Endometrium (tissue), 2 donors: ENCODE results near the gene MRAP2.
"Not testable (repeated sequence)": the region's sequence is repeated elsewhere in the genome, so short reads cannot be mapped to it uniquely, and the experiment has no call there.

Source experiments
- FAIRE-seq: peaks from 2 replicates; lab custom pipeline; 2012; peaks lifted over from hg19 to GRCh38; lab: Jason Lieb, UNC
- donor health status: control.
- donor health status: control.

The MRAP2 gene

GRCh38 chr6:84077645-84078044 lies 44.1 kb downstream of the MRAP2 start:
- FAIRE-seq = no peak

GRCh38 chr6:84078335-84078734 lies 44.8 kb downstream of the MRAP2 start:
- FAIRE-seq = no peak

GRCh38 chr6:84081222-84081621 lies 47.6 kb downstream of the MRAP2 start:
- no peak for FAIRE-seq

GRCh38 chr6:84082689-84083265 lies 49.2 kb downstream of the MRAP2 start:
- no peak for FAIRE-seq

GRCh38 chr6:84084705-84085104 lies 51.1 kb downstream of the MRAP2 start:
- not testable (repeated sequence) for FAIRE-seq

GRCh38 chr6:84086056-84086455 lies 52.5 kb downstream of the MRAP2 start:
- FAIRE-seq = no peak

GRCh38 chr6:84086545-84087429 lies 53.2 kb downstream of the MRAP2 start:
- FAIRE-seq = no peak

- FAIRE-seq = no peak
These were observed 55.5 kb downstream of the MRAP2 start for GRCh38 chr6:84089081-84089480.

- no peak for FAIRE-seq
These were observed 56.0 kb downstream of the MRAP2 start for GRCh38 chr6:84089552-84089951.

GRCh38 chr6:84093441-84094435 lies 60.2 kb downstream of the MRAP2 start:
- FAIRE-seq = no peak

- no peak for FAIRE-seq
These were observed 61.6 kb downstream of the MRAP2 start for GRCh38 chr6:84095156-84095555.

- FAIRE-seq = no peak
These were observed 69.5 kb downstream of the MRAP2 start for GRCh38 chr6:84103029-84103428.

GRCh38 chr6:84105215-84105924 lies 71.8 kb downstream of the MRAP2 start:
- FAIRE-seq = not testable (repeated sequence)

GRCh38 chr6:84107495-84107894 lies 73.9 kb downstream of the MRAP2 start:
- FAIRE-seq = no peak

GRCh38 chr6:84111351-84111750 lies 77.8 kb downstream of the MRAP2 start:
- not testable (repeated sequence) for FAIRE-seq

- FAIRE-seq = not testable (repeated sequence)
These were observed 81.5 kb downstream of the MRAP2 start for GRCh38 chr6:84114933-84115594.

GRCh38 chr6:84118191-84118590 lies 84.6 kb downstream of the MRAP2 start:
- no peak for FAIRE-seq

- FAIRE-seq = no peak
These were observed 85.7 kb downstream of the MRAP2 start for GRCh38 chr6:84119277-84119676.

- FAIRE-seq = no peak
These were observed 89.6 kb downstream of the MRAP2 start for GRCh38 chr6:84123186-84123585.

GRCh38 chr6:84129588-84129987 lies 96.0 kb downstream of the MRAP2 start:
- not testable (repeated sequence) for FAIRE-seq

- FAIRE-seq = not testable (repeated sequence)
These were observed 99.8 kb downstream of the MRAP2 start for GRCh38 chr6:84133385-84133784.
